HL-60 (cell line): ENCODE measurements around the gene HMG20A.

Source experiments
- DNase-seq, 2 experiments: peaks; one replicate each; pipeline ENCODE4 v3.0.0-alpha.2; 2010 to 2020; ENCODE audit warnings: low read depth in 1 of 2, low spot score in 1 of 2
- H3K27ac ChIP-seq: fragments of 250-450 bp; sonication (Bioruptor Pico); replicated peaks from 2 replicates; pipeline ENCODE4 v1.5.1; 2020; ENCODE audit warnings: mild to moderate bottlenecking, moderate library complexity
- H3K27me3 ChIP-seq: fragments of 250-450 bp; sonication (Bioruptor Pico); 2 replicates; pipeline ENCODE4 v1.5.1; 2021; ENCODE audit warnings: mild to moderate bottlenecking, moderate library complexity; ENCODE audit not compliant: insufficient read depth, poor library complexity, severe bottlenecking
- H3K4me3 ChIP-seq: replicated peaks from 2 replicates; pipeline ENCODE4 v1.5.1; 2011; ENCODE audit warnings: mild to moderate bottlenecking, control low read depth, low read length; ENCODE audit not compliant: insufficient read depth
- CTCF ChIP-seq: IDR thresholded peaks from one replicate; pipeline ENCODE4 v1.5.1; 2011; ENCODE audit warnings: low read length, control low read depth, inconsistent platforms; ENCODE audit not compliant: insufficient read depth
- GABPA ChIP-seq: IDR thresholded peaks from 2 replicates; pipeline ENCODE4 v1.6.1; 2012; ENCODE audit warnings: low read depth
- POLR2AphosphoS5 ChIP-seq: IDR thresholded peaks from 2 replicates; pipeline ENCODE4 v1.6.1; 2012; ENCODE audit warnings: low read depth
- REST ChIP-seq: IDR thresholded peaks from 2 replicates; pipeline ENCODE4 v1.6.1; 2012; ENCODE audit warnings: low read depth; ENCODE audit not compliant: insufficient replicate concordance
- SPI1 ChIP-seq: IDR thresholded peaks from 2 replicates; pipeline ENCODE4 v1.6.1; 2012; ENCODE audit warnings: low read depth, mild to moderate bottlenecking, borderline replicate concordance

The HMG20A gene

GRCh38 chr15:77489647-77490046, 69.0 kb downstream of the HMG20A start:
- no peak for TF ChIP-seq GABPA
- no peak for TF ChIP-seq REST
- TF ChIP-seq POLR2AphosphoS5: no peak
- no peak for TF ChIP-seq SPI1
- no peak for TF ChIP-seq CTCF
- no peaks in the 10 kb centered on the region for H3K27me3 ChIP-seq
- H3K27ac ChIP-seq: no peak overlapping the region
- no peak for DNase-seq
- H3K4me3 ChIP-seq: no peak overlapping the region

- TF ChIP-seq POLR2AphosphoS5: peak; percentile 56; the same call in 1 of the 2 replicates
- no peak for TF ChIP-seq REST
- TF ChIP-seq CTCF: no peak
- peak; percentile 95 for TF ChIP-seq SPI1
- no peaks in the 10 kb centered on the region for H3K27me3 ChIP-seq
- no peak overlapping the region for H3K4me3 ChIP-seq
- H3K27ac ChIP-seq: peak overlapping the region; percentile 15
- DNase-seq: peak; percentile 23 to 66
These were observed 72.7 kb downstream of the HMG20A start for GRCh38 chr15:77493324-77493907.

GRCh38 chr15:77494073-77494867, 73.6 kb downstream of the HMG20A start:
- Histone ChIP-seq H3K27ac (no peak overlapping the region), H3K27me3 (no peaks in the 10 kb centered on the region), H3K4me3 (no peak overlapping the region)
- no peak for DNase-seq
- TF ChIP-seq CTCF: no peak
- no peak for TF ChIP-seq REST
- TF ChIP-seq GABPA: no peak
- TF ChIP-seq SPI1: no peak
- no peak for TF ChIP-seq POLR2AphosphoS5
